GM12801 (cell line): ENCODE results near the gene FBXO15.

ENCODE experiments used
- TF ChIP-seq, protein P1 (sequence below): IDR thresholded peaks from one replicate; pipeline ENCODE4 v1.5.1; 2011; ENCODE audit warnings: control low read depth; ENCODE audit not compliant: insufficient read length; ENCODE audit errors: extremely low read depth

Gene FBXO15

DNA sequence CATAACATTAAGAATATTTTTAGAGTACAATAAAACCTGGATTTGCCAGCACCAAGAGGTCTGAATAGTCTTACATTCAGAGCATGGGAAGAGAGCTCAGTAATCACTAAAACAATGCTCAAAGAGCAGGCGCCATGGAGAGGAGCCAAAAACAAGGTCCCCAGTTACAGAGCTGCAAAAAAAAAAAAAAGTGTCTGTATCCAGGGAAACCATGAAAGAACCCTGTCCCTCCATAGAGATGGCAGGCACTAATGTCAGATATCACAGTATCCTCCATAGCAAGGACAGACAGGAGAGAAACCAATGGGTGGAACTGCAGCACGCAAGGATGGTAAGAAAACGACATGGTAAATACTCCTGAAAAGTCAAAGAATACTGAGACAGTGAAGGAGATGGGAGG lies 19.5 kb downstream of the FBXO15 start:
- TF ChIP-seq, protein P1, sequence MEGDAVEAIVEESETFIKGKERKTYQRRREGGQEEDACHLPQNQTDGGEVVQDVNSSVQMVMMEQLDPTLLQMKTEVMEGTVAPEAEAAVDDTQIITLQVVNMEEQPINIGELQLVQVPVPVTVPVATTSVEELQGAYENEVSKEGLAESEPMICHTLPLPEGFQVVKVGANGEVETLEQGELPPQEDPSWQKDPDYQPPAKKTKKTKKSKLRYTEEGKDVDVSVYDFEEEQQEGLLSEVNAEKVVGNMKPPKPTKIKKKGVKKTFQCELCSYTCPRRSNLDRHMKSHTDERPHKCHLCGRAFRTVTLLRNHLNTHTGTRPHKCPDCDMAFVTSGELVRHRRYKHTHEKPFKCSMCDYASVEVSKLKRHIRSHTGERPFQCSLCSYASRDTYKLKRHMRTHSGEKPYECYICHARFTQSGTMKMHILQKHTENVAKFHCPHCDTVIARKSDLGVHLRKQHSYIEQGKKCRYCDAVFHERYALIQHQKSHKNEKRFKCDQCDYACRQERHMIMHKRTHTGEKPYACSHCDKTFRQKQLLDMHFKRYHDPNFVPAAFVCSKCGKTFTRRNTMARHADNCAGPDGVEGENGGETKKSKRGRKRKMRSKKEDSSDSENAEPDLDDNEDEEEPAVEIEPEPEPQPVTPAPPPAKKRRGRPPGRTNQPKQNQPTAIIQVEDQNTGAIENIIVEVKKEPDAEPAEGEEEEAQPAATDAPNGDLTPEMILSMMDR, result no peak

DNA sequence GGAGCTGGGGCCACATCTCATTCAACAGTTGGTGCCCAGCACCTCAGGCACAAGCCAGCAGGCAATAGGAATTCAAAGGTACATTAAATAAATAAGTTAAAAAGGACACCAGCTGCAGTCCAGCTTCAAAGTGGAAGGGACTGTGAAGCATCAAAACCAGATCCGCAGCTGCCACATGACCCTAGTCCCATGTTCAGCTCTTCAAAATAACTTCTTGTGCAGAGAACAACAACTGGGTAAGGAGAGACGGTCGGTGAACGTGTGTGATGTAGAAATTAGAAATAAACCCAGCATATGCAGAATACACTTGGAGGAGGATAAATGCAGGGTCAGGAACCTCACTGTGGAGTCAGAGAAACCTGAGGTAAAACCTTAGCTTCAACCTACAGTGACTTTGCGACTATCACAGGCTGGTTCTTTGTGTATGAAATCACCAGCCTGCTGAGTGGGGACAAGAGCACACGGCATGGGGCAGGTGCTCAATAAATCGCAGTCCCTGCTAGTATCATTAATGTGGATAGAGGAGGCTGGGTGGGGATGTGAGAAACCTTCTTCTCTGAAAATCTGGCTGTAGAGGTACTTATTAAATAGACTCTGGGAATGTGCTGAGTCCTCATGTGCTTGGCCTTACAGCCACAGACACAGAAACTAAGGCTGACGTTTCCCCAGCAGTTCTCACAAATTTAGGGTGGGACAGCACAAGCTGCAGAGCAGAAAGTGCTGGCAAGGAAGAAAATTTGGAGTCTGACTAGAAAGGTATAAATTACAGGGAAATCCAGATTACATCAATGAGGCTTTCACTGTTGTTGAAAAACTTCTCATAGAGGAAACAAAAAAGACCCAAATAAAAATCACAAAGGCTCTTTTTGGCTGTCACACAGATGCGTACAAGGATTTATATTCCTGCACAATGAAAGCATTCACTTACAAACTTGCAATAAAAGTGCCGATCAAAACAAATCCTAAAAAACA lies 20.7 kb downstream of the FBXO15 start:
- TF ChIP-seq, protein P1, result no peak

- TF ChIP-seq, protein P1, result no peak
Measured at GRCh38 chr18:74124642-74125041, 23.0 kb downstream of the FBXO15 start.

DNA sequence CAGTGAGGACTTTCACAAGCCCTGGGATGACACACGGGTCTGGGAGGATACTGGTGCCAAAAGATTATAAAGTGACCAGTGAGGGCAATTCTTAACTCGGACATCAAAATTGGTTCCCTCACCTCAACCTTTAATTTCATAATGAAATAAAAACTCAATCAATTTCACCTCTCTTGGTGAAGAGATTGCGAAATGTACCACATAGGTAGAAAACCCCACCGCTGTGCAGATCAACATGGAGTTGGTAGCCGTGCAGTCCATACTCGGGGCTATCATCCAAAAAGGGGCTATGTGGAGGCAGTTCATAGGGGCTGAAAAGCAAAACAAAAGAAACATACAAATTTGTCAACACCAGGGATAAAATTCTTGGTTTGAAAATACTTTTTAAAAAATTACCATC lies 24.4 kb downstream of the FBXO15 start:
- TF ChIP-seq, protein P1, result no peak

DNA sequence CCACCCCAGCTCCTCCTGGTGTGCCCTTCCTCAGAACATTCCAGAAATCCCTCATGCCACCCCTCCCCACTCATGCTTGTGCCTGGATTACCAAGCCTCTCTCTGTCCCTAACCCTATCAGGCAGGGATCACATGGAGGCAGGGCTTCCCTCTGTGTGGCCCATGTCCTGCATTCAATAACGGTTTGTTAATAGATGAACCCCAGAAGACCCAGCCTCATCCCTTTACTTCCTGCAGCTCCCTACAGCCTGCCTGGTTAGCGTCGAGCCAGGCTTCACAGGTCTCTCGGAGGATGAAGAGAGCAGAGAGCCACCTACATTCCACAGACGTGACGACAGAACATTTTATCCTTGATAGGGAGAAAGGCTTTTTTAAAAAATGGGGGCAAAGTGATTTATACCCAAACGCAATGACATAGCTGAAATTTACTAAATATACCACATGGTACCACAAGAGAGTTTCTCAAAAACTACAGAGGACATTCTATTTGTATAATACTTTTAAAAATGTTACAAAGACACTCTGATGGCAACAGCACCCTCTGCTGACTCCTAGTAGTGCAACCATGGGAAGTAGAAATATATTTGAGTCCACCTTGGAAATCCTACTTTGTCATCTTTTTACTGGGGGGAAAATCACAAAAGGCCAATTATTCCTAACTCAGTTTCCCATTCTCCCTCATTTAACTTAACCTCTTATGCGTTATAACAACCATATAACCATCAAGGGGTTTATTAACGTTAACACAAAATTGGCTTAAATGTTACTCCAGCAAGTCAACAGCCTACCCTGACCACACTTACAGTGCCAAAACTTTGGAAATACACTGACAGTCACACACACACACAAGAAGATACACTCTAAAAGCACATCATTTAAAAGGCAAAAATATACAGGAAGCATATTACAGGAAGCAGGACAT lies 30.7 kb downstream of the FBXO15 start:
- TF ChIP-seq, protein P1, result no peak

GRCh38 chr18:74115046-74115445 lies 32.6 kb downstream of the FBXO15 start:
- TF ChIP-seq, protein P1, result no peak

DNA sequence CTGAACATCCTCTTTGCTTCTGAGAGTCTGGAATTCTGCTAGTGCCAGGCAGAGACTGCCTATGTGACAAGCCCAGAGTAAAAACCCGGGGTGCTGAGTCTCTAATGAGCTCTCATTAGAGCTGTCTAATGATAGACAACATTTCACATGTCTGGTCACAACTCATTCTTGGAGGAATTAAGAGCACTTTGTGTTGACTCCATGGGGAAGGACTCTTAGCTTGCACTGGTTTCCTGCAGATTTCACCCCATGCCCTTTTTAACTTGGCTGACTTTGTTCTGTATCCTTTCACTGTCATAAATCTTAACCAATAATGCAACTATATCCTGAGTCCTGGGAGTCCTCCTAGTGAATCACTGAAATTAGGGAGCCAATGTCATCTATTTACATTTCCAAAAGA lies 33.5 kb downstream of the FBXO15 start:
- TF ChIP-seq, protein P1, result no peak
